Measurements from ENCODE around the gene ATRX.
"Not testable (repeated sequence)": the region's sequence is repeated elsewhere in the genome, so short reads cannot be mapped to it uniquely, and the experiment has no call there.

ATRX gene, protein sequence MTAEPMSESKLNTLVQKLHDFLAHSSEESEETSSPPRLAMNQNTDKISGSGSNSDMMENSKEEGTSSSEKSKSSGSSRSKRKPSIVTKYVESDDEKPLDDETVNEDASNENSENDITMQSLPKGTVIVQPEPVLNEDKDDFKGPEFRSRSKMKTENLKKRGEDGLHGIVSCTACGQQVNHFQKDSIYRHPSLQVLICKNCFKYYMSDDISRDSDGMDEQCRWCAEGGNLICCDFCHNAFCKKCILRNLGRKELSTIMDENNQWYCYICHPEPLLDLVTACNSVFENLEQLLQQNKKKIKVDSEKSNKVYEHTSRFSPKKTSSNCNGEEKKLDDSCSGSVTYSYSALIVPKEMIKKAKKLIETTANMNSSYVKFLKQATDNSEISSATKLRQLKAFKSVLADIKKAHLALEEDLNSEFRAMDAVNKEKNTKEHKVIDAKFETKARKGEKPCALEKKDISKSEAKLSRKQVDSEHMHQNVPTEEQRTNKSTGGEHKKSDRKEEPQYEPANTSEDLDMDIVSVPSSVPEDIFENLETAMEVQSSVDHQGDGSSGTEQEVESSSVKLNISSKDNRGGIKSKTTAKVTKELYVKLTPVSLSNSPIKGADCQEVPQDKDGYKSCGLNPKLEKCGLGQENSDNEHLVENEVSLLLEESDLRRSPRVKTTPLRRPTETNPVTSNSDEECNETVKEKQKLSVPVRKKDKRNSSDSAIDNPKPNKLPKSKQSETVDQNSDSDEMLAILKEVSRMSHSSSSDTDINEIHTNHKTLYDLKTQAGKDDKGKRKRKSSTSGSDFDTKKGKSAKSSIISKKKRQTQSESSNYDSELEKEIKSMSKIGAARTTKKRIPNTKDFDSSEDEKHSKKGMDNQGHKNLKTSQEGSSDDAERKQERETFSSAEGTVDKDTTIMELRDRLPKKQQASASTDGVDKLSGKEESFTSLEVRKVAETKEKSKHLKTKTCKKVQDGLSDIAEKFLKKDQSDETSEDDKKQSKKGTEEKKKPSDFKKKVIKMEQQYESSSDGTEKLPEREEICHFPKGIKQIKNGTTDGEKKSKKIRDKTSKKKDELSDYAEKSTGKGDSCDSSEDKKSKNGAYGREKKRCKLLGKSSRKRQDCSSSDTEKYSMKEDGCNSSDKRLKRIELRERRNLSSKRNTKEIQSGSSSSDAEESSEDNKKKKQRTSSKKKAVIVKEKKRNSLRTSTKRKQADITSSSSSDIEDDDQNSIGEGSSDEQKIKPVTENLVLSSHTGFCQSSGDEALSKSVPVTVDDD (N-terminal part only)

DNA sequence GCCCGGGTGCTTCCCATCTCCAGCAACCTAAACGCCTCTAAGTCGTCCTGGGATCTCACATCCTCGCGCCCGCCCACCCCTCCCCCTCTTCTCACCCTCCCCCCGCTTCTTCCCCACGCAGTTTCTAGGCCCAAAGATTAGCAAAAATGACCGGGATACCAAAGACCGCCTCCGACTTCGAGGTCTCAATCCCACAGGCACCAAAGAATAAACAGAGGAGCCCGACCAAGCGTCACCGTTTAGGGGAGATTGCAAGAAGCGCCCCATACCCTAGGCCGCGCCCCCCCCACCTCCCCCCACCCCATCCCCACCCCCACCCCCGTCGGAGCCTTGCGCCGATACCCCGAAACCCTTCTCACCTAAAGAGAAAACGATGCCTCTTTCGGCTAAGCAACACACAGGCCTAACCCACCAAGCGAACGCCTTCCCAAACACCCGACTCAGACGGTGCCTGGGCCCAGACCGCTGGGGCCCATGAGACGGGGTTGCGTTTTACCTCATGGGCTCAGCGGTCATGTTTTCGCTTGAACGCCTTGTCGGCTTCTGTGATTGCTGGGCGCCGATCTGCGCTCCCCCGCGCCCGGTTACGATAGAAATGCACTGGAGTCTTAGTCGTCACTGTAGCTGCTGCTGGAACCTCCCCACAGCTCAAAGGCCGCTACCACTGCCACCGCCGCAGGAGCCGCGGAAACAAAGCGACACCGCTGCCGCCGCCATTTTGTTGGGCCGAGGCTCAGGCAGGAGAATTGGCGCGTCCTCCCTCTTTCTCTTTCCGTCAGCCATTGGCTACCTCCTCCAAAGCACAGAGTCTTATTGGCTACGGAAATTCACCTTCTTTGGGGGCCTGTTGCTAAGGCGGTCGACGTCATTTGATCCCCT lies at the start of gene ATRX:
Gene ATRX (minus strand): TSS at position 731 of the 879 bp plus-strand sequence. CDS start 215 bp downstream, at position 516.
- DNase-seq (ENCODE audit: low spot score): peak; percentile 83

DNA sequence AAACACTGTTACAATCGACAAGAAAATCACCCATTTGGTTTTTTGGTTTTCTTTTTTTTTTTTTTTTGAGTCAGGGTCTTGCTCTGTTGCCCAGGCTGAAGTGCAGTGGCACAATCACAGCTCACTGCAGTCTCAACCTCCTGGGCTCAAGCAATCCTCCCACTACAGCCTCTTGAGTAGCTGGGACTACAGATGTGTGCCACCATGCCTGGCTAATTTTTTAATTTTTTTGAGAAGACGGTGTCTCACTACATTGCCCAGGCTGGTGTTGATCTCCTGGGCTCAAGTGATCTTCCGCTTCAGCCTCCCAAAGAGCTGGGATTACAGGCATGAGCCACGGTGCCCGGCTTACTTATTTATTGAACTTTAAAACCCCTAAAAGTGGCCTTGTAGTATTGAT lies 45.5 kb upstream of the ATRX start:
- DNase-seq (ENCODE audit: low spot score): not testable (repeated sequence)

DNA sequence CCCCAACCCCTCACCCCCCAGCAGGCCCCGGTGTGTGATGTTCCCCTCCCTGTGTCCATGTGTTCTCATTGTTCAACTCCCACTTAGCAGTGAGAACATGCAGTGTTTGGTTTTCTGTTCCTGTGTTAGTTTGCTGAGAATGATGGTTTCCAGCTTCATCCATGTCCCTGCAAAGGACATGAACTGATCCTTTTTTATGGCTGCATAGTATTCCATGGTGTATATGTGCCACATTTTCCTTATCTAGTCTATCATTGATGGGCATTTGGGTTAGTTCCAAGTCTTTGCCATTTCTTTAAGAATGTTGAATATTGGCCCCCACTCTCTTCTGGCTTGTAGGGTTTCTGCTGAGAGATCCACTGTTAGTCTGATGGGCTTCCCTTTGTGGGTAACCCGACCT lies 36.0 kb upstream of the ATRX start:
- DNase-seq (ENCODE audit: low spot score): not testable (repeated sequence)

DNA sequence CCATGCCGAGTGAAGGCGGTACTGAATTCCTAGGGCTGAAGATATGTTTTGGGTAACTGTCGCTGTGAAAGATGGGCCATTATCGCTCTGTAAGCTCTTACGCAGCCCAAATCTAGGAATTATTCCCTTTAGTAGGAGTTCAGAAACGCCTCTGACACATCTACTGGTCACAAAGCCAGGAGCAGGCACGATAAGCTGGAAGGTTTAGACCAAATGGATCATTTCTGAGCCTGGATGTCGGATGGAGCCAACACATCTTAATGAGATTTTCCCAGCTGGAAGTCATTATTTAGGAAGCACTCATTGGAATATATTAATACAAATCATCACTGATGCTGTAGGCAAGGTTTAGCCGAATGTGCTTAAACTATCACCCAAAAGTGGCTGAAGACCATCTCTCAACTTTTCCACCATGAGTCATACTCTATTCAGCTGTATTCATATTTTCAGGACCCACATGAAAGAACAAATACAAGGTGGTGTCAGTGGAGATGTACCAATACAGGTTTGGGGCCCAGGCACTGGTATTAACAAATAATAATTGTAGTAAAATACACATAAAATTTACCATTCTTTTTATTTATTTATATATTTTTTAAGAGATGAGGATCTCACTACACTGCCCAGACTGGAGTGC lies 34.2 kb upstream of the ATRX start:
- no peak for DNase-seq (ENCODE audit: low spot score)

DNA sequence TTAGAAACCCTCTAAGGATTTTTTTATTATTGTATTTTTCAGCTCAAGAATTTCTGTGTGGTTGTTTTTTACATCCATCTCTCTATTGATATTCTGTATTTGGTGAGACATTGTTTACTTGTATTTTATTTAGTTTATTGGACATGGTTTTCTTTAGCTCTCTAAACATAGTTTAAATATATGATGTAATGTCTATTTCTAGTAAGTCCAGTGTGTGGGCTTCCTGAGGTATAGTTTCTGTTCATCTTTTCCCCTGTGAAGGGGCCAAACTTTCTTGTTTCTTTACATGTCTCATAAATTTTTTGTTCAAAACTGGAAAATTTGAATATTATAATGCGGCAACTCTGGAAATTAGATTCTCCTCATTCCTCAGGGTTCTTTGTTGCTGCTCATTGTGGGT lies 28.2 kb upstream of the ATRX start:
- DNase-seq (ENCODE audit: low spot score): no peak

DNA sequence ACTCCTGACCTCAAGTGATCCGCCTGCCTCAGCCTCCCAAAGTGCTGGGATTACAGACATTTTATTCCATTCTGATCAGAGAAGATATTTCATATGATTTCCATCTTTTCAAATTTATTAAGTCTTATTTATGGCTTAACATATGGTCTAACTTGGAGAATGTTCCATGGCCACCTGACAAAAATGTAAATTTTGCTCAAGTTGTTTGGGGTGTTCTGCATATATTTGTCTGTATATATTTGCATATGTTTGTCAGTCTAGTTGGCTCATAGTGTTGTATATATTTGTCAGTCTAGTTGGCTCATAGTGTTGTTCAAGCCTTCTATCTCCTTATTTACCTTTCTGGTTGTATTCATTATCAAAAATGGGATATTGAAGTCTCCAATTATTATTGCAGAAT lies 16.2 kb upstream of the ATRX start:
- no peak for DNase-seq (ENCODE audit: low spot score)

DNA sequence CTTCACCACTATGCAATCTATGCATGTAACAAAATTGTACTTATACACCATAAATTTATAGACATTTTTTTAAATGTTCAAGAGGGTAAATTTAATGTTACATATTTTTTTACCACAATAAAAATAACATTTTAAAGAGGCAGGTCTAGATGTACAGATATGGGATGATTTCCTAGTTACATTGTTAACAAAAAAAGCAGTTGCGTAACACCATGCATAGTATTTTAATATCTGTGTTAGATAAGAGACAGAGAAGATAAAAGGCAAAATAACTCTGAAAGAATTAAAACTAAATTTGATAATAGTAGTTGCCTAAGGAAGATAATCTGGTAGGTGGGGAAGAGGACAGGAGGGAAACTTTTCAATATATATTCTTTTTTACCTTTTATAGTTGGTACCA lies 9.1 kb upstream of the ATRX start:
- no peak for DNase-seq (ENCODE audit: low spot score)

DNA sequence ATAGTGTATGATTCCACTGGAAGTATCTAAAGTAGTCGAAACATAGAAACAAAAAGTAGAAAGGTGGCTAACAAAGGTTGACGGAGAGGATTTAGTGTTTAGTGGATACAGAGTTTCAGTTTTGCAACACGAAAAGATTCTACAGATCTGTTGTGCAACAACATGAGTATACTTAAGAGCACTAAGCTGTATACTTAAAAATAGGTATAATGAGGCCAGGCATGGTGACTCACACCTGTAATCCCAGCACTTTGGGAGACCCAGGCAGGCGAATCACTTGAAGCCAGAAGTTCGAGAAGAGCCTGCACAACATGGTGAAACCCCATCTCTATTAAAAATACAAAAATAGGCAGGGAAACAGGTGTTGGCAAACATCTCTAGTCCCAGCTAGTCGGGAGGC lies 7.9 kb upstream of the ATRX start:
- DNase-seq (ENCODE audit: low spot score): no peak

DNA sequence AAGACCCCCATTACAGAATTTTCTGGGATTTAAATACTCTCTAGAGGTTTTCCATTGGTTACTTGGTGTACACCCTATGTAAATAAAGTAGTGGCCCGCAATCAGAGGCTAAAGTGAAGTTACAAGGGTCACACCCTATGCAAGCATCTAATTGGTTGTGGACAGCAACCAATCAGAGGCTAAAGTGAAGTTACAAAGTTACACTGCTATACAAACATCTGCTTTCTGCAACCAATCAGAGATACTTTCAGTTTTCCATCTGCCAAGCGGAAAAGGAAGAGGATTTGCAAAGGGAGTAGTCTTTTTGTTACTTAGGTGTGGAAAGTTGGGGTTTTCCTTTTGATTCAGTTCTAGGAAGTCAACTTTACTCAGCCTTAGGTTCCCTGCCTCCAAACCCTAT lies 2.0 kb upstream of the ATRX start:
- peak; percentile 28 for DNase-seq (ENCODE audit: low spot score)

DNA sequence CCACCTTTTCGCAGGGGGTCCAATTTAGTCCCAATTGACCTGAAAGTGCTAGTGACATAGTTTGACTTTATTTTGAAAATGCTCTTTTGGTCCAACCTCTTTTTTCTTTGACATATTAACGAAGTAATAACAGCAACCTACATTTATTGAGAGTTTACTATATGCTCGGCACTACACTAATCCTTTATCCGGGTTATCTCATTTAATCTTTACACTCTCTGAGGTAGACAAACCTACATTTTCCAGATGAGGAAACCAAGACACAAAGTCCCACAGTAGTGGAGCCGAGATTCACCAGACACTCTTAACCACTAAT lies 307 bp upstream of the ATRX start:
- no peak for DNase-seq (ENCODE audit: low spot score)

DNA sequence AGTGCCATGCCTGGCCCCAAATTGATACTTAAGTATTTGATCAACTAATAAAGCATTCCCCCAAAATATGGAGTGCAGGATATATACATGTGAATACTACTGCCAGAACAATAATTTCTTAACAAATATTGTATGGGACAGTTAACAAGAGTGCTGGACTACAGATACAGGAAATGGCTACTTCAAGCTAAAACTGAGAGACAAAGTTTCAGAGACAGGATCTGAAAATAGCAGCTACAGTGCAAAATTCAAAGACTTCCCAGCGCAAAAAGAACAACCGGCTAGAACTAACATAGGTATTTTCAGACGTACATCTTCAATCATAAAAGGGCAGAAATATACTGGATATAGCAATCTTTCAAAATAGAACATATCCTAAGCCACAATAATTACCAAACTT lies 6.3 kb downstream of the ATRX start:
- DNase-seq (ENCODE audit: low spot score): no peak

DNA sequence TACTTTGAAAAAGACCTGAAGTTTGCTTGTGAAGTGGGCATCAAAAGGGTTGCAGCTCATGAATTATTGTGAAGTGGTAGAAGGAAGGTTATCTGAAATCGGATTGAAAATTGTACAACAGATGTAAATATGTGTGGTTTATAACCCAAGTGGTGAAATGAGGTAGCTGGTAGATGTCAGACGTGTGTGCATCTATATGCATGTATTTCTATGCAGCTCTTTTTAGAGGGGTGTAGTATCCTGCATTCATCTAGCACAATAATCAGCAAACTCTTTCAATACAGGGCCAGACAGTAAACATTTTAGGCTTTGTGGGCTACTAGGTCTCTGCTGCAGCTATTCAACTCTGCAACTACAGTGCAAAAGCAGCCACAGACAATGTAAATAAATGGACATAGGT lies 9.4 kb downstream of the ATRX start:
- no peak for DNase-seq (ENCODE audit: low spot score)

DNA sequence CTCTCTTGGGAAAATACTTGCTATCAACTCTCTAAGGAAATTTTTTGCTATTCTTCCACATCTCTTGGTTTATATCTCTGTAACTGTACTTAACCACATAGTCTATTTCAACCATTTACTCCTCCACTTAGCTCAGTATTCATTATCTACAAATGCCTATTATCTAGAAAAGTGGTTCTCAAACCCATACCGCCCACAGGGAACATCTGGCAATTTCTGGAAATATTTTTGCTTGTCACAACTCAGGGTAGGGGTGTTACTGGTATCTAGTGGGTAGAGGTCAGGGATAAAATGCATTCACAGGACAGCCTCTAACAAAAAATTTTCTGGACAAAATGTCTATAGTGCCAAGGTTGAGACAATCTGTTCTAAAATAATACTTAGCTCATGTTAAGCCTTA lies 14.4 kb downstream of the ATRX start:
- no peak for DNase-seq (ENCODE audit: low spot score)

DNA sequence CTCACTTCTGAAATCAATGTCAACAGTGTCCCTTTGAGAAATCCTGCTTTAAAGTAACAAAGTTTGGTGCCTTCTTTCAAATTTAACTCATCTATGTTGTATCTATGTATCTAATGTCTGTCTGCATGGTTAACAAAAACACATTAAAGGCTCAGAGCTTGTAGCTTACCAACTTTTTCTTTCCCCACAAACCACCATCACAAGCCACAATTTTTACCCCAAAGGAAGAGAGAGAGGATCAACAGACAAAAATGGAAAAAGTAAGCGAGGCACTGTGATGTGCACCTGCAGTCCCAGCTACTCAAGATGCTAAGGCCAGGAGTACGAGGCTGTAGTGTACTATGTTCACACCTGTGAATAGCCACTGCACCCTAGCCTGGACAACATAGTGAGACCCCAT lies 17.2 kb downstream of the ATRX start:
- no peak for DNase-seq (ENCODE audit: low spot score)

DNA sequence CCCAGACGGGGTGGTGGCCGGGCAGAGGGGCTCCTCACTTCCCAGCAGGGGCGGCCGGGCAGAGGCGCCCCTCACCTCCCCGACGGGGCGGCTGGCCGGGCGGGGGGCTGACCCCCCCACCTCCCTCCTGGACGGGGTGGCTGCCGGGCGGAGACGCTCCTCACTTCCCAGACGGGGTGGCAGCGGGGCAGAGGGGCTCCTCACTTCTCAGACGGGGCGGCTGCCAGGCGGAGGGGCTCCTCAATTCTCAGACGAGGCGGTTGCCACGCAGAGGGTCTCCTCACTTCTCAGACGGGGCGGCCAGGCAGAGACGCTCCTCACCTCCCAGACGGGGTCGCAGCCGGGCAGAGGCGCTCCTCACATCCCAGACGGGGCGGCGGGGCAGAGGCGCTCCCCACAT lies 19.8 kb downstream of the ATRX start:
- DNase-seq (ENCODE audit: low spot score): not testable (repeated sequence)

DNA sequence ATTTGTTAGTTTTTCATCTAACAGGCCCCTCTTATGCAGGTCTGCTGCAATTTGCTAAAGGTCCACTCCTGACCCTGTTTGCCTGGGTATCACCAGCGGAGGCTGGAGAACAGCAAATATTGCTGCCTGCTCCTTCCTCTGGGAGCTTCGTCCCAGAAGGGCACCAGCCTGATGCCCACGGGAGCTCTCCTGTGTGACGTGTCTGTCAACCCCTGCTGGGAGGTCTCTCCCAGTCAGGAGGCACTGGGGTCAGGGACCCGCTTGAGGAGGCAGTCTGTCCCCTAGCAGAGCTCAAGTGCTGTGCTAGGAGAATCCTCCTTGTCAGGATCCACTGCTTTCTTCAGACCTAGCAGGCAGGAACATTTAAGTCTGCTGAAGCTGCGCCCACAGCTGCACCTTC lies 30.5 kb downstream of the ATRX start:
- DNase-seq (ENCODE audit: low spot score): no peak

DNA sequence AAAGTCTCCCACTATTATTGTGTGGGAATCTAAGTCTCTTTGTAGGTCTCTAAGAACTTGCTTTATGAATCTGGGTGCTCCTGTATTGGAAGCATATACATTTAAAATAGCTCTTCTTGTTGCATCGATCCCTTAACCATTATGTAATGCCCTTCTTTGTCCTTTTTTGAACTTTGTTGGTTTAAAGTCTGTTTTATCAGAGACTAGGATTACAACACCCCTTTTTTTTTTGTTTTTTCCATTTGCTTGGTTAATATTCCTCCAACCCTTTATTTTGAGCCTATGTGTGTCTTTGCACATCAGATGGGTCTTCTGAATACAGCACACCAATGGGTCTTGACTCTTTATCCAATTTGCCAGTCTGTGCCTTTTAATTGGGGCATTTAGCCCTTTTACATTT lies 32.1 kb downstream of the ATRX start:
- DNase-seq (ENCODE audit: low spot score): not testable (repeated sequence)

DNA sequence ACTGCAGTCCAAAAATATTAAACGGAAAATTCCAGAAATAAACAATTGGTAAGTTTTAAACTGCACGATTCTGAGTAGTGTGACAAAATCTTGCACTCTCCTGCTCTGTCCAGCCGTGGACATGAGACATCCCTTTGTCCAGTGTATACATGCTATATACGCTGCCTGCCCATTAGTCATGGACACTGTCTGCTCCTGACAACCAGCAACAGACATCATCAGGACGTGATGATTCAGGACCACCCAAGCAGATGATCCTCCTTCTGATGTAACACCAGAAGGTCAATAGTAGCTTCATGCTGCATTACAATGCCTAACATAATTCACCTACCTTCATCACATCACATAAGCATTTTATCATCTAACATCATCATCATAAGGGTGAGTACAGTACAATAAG lies 36.3 kb downstream of the ATRX start:
- no peak for DNase-seq (ENCODE audit: low spot score)

DNA sequence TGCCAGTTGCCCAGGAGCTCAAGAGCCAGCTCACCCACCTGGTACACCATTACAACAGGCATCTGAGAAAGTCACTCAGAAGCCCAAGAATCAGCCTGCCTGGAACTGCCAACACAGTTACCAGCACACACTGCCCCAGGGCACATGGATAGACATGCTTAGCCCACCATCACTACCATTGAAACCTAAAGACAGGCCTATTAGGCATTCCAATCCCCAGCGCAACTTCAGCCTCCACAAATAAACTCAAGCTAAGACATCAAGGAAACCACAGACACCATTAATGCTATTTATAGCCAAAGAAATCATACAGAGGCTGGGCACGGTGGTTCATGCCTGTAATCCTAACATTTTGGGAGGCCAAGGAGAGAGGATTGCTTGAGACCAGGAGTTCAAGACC lies 42.3 kb downstream of the ATRX start:
- no peak for DNase-seq (ENCODE audit: low spot score)

DNA sequence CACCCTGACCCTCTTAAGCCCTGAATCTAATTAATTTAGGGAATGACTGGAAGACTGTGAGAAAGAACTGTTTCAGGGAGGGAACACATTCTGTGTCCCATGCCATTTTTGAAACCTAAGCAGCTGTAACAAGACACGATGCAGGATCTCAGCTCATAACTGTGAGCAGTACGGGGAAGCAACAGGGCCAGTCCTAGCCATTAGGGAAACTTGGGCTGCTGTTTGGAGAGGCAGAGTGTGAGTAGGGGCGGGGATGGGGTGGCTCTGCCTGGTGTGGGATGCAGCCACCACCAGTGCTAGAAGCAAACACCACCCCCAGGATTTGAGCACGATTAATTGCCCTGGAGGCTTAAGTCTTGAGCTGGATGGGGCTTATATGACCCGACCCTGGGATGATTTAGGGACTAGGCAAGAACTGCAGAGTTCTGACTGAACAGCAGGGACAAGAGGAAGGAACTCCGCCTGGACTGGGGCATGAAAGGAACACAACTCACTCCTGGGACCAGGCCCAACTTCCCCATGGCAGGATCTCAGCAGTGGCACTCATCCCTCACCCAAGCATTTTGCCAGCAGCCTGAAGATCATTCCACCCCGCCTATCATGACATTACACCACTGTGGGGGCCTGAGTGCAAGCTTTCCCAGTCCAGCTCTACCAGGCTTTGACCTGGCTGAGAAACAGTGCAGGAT lies 43.1 kb downstream of the ATRX start:
- DNase-seq (ENCODE audit: low spot score): peak; percentile 40
